SK-N-MC (cell line): ENCODE results near the gene CTNNA1.
"Not testable (repeated sequence)": the region's sequence is repeated elsewhere in the genome, so short reads cannot be mapped to it uniquely, and the experiment has no call there.

ENCODE experiments used
- DNase-seq: peaks from one replicate; pipeline ENCODE4 v3.0.0-alpha.2; 2011; ENCODE audit warnings: low read depth, low spot score
- H3K27ac ChIP-seq: fragments of 200-600 bp; sonication (generic); 2 replicates; pipeline ENCODE4 v1.5.1; 2016; ENCODE audit warnings: mixed run types
- H3K36me3 ChIP-seq: fragments of 200-600 bp; sonication (generic); 2 replicates; pipeline ENCODE4 v1.6.1; 2017; ENCODE audit warnings: antibody characterized with exemption, low read length, mixed read lengths; ENCODE audit not compliant: insufficient read depth
- H3K4me3 ChIP-seq: fragments of 200-600 bp; sonication (generic); 2 replicates; pipeline ENCODE4 v1.5.1; 2016
- H3K9ac ChIP-seq: fragments of 200-600 bp; sonication (generic); 2 replicates; pipeline ENCODE4 v1.8.0; 2017; ENCODE audit warnings: mixed run types, mixed read lengths; ENCODE audit not compliant: insufficient read length
- H3K9me3 ChIP-seq: fragments of 200-600 bp; sonication (generic); 2 replicates; pipeline ENCODE4 v1.6.1; 2017; ENCODE audit warnings: low read depth, mild to moderate bottlenecking, antibody characterized with exemption, low read length, moderate library complexity, mixed read lengths
- EZH2 ChIP-seq: fragments of 200-600 bp; sonication (generic); IDR thresholded peaks from one replicate; pipeline ENCODE4 v1.6.1; 2017; ENCODE audit warnings: antibody characterized with exemption
- FOXP2 ChIP-seq: optimal IDR thresholded peaks from 2 replicates; pipeline ENCODE3; 2011; ENCODE audit warnings: mild to moderate bottlenecking, moderate library complexity; ENCODE audit not compliant: insufficient read depth; ENCODE audit errors: extremely low read length, control extremely low read depth
- POLR2AphosphoS5 ChIP-seq: IDR thresholded peaks from 2 replicates; pipeline ENCODE4 v1.6.1; 2012; ENCODE audit warnings: mild to moderate bottlenecking, low read depth, low read length, borderline replicate concordance

CTNNA1 gene

DNA sequence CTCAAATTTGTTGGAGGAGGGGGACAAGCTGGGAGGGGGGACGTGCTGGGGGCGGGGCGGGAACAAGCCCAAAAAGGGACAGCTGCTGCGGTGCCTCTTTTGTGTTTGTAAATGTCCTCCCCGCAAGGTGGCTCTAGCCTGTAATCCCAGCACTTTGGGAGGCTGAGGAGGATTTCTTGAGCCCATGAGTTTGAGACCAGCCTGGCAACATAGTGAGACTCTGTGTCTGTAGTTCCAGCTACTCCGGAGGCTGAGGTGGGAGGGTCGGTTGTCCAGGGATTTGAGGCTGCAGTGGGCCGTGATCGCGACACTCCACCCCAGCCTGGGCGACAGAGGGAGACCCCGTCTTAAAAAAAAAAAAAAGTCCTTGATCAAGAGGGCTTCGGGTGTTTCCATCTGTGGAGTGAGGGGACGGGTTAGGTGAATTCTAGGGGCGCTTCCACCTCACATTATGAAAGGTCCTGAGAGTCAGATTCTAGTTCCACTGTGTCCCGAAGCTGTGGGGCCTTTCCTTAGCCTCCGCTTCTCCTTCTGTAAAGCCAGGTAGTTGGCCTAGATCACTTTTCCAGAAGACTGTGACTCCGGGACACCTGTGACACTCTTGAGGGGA lies 779 bp upstream of the CTNNA1 start:
- H3K27ac ChIP-seq = no peak overlapping the region
- H3K4me3 ChIP-seq = peak overlapping the region; percentile 85
- H3K9me3 ChIP-seq = no peaks in the 10 kb centered on the region
- peak overlapping the region; percentile 89 for H3K9ac ChIP-seq
- TF ChIP-seq FOXP2 = no peak
- no peak for TF ChIP-seq POLR2AphosphoS5
- TF ChIP-seq EZH2 = no peak
- DNase-seq = no peak
- peaks cover 8% of the 10 kb centered on the region; the same call in 1 of the 2 replicates for H3K36me3 ChIP-seq

DNA sequence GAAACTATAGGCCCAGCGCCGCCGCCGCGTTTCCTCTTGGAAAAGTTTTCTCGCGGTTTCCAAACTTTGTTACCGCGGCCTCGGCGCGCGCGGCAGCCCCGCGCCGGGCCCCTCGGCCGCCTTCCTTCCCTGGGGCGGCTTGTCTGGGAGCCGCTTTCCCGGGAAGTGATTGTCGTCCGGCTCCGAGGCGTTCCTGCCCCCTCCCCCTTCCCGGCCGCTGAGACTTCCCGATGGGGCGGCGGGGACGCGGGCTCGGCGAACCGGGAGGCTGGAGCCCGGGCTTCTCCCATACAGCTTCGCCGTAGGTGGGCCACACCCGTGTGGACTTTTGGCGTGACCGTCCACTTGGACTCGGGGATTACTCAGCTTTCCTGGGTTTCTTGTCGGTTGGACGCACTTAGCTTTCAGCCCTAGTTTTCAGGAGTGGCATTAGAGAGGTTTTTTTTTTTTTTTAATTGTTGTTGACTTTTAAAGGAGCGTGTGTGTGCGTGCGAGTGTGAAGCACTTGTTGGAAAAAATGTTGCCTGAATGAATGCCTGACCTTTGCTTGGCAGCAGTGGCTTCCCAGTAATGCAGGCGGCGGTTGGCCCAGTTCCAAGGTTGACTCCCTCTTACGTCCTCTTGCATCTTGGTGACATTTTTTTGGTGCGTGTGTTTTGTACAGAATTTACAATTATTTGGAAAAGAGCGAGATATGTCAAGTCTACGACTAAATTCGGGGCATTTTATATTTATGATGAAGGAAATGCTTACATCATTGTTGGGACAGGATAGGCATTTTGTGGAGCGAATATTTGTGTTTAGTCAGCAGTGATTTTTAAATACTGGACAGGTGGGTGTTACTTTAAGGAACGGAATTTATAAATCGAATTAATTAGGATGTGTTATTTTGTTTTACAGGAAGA lies 821 bp downstream of the CTNNA1 start:
- H3K4me3 ChIP-seq = peak overlapping the region; percentile 85
- TF ChIP-seq EZH2 = no peak
- TF ChIP-seq FOXP2 = no peak
- TF ChIP-seq POLR2AphosphoS5 = no peak
- DNase-seq = no peak
- H3K9ac ChIP-seq = peak overlapping the region; percentile 89
- peak overlapping the region; percentile 76 for H3K27ac ChIP-seq
- no peaks in the 10 kb centered on the region for H3K9me3 ChIP-seq
- H3K36me3 ChIP-seq = peaks cover 10% of the 10 kb centered on the region; the same call in 1 of the 2 replicates

DNA sequence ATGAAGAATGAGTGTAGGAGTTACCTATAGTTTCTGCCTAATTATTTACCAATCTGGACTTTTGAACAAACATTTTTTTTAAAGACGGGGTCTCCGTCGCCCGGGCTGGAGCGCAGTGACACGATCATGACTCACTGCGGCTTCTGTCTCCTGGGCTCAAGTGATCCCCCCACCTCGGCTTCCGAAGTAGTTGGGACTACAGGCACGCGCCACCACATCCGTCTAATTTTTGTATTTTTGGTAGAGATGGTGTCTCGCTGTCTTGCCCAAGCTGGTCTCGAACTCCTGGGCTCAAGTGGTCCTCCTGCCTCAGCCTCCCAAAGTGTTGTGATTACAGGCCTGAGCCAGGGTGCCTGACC lies 1.5 kb downstream of the CTNNA1 start:
- no peaks in the 10 kb centered on the region for H3K9me3 ChIP-seq
- H3K9ac ChIP-seq = peak overlapping the region; percentile 89
- no peak for DNase-seq
- no peak for TF ChIP-seq POLR2AphosphoS5
- no peak for TF ChIP-seq FOXP2
- TF ChIP-seq EZH2 = no peak
- no peak overlapping the region for H3K27ac ChIP-seq
- peak overlapping the region; percentile 85 for H3K4me3 ChIP-seq
- H3K36me3 ChIP-seq = peaks cover 16% of the 10 kb centered on the region

DNA sequence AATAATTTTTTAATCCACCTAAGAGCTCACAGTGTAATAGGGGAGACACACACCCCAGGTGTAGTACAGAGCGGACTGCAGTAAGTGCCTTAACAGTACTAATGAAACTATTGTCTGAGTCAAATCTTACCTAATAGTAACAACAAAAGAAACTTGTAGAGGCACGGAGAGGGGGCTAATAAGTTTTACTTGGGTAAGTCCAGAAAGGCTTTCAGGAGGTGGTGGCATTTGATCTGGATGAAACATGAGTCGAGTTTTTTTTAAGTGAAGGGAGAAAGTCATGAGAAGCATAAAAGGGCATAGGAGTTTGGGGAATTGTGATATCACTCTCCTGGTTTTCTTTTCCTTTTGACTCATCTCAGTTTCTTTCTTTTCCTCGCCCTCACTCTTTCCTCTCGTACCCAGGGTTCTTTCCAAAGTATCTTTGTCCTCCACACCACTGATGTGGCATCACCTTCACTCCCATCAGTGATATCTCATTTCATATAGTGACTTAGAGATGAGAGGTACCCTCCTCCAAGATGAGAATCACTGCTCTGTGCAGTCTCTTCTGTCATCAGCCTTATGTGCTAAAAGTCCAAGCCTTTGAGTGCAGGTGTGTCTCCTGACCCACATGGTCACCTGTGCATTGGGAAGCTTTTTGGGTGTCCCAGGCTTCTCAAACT lies 2.0 kb downstream of the CTNNA1 start:
- peaks cover 16% of the 10 kb centered on the region for H3K36me3 ChIP-seq
- DNase-seq = no peak
- TF ChIP-seq POLR2AphosphoS5 (no peak), FOXP2 (no peak), EZH2 (no peak)
- H3K9me3 ChIP-seq = no peaks in the 10 kb centered on the region
- H3K27ac ChIP-seq = no peak overlapping the region
- peak overlapping the region; percentile 85 for H3K4me3 ChIP-seq
- no peak overlapping the region for H3K9ac ChIP-seq

DNA sequence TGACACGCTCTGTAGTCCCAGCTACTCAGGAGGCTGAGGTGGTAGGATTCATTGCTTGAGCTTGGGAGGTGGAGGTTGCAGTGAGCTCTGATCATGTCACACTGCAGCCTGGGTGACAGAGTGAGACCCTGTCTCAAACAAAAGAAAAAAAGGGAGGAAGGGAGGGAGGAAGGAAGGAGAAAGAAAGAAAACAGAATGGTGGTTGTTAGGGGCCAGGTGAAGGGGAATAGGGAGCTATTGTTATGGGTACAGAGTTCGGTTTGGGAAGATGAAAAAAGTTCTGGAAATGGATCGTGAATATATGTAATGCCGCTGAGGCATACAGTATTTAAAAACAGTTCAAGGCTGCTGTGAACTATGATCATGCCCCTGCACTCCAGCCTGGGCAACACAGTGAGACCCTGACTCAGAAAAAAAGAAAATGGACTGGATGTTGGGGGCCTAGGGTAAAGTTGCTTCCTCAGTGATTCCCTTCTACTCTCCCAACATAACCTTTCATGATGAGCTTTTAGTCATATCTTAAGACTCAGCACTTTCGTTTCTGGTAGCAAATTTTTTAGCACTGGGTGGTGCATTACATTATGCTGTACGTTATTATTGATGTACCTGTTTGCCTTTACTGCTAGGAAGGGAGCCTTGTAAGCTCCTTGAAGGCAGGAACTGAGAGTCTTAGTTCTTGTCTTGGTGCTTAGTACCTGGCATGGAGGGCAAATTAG lies 4.0 kb downstream of the CTNNA1 start:
- DNase-seq = no peak
- Histone ChIP-seq H3K4me3 (no peak overlapping the region), H3K9me3 (no peaks in the 10 kb centered on the region), H3K27ac (no peak overlapping the region), H3K36me3 (peaks cover 20% of the 10 kb centered on the region), H3K9ac (no peak overlapping the region)
- TF ChIP-seq EZH2 (no peak), POLR2AphosphoS5 (no peak), FOXP2 (no peak)

DNA sequence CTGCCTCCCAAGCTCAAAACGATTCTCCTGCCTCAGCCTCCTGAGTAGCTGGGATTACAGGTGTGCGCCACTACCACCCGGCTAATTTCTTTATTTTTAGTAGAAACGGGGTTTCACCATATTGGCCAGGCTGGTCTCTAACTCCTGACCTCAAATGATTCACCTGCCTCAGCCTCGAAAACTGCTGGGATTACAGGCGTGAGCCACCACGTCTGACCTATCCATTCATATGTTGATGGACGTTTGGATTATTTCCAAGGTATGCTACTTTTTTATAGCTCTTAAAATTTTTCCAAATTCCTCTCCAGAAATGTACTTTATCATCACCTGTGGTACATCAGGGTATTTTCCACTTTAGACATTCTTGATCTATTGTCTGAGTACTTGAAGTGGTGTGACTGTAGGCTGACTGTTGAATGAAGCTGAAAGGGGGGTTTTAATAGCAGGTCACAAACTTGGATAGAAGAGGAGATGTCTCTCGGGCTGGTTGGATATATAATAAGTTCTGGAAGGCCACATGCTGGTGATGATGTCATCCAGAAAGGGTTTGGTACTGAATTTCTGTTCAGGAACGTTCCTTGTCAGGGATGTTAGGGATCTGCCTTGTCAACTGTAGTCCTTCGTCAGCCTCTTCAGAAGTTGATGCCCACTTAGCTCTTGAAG lies 7.4 kb downstream of the CTNNA1 start:
- Histone ChIP-seq H3K27ac (no peak overlapping the region), H3K9me3 (no peaks in the 10 kb centered on the region), H3K9ac (no peak overlapping the region), H3K36me3 (peaks cover 12% of the 10 kb centered on the region), H3K4me3 (no peak overlapping the region)
- DNase-seq = no peak
- no peak for TF ChIP-seq EZH2
- no peak for TF ChIP-seq FOXP2
- no peak for TF ChIP-seq POLR2AphosphoS5

DNA sequence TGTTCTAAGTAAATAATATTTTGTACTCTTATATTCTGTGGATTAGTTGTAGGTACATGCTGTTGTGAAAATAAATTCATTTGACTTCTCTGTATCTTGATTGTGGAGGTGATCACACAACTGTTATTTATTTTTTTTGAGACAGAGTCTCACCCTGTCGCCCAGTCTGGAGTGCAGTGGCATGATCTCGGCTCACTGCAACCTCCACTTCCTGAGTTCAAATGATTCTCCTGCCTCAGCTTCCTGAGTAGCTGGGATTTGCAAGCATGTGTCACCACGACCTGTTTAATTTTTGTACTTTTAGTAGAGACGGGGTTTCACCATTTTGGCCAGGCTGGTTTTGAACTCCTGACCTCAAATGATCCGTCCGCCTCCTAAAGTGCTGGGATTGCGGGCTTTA lies 7.9 kb downstream of the CTNNA1 start:
- DNase-seq, H3K9me3 ChIP-seq, H3K9ac ChIP-seq, H3K4me3 ChIP-seq, H3K27ac ChIP-seq: not testable (repeated sequence)
- H3K36me3 ChIP-seq = peaks cover 12% of the 10 kb centered on the region

DNA sequence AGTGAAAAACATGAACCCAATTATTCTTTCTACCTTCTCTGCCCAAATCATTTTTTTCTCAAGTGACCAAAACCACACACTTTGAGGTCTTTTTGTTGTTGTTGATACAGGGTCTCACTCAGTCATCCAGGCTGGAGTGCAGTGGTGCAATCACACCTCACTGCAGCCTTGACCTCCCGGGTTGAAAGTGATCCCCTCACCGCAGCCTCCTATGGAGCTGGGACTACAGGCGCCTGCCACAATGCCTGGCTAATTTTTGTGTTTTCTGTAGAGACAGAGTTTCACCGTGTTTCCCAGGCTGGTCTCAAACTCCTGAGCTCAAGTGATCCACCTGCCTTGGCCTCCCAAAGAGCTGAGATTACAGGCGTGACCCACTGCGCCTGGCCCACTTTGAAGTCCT lies 8.4 kb downstream of the CTNNA1 start:
- not testable (repeated sequence) for H3K27ac ChIP-seq, H3K9me3 ChIP-seq, H3K4me3 ChIP-seq, DNase-seq, H3K9ac ChIP-seq
- peaks cover 12% of the 10 kb centered on the region for H3K36me3 ChIP-seq
